Activated CD8-positive, alpha-beta memory T cell treated with anti-CD3 and anti-CD28 coated beads for 36 hours (primary cell): Measurements from ENCODE around the gene B4GALNT3. TPM values are rescaled to one million over a fixed set of nuclear protein-coding genes. Genes with fewer than 3 reads are reported as not detected.

Experiments
- CTCF ChIA-PET: fragments of 350-600 bp; sonication (Branson Sonifier 250); formaldehyde crosslinking; loops from one replicate; lab custom pipeline; 2021; ENCODE audit warnings: antibody characterized with exemption; lab: Charles Lee
- POLR2A ChIA-PET: fragments of 350-600 bp; sonication (Branson Sonifier 250); formaldehyde crosslinking; loops from one replicate; lab custom pipeline; 2021; ENCODE audit warnings: antibody characterized with exemption; lab: Charles Lee
- total RNA-seq, 2 experiments: library from RNA; stranded (reverse); gene quantifications; one replicate each; pipeline ENCODE4 v1.2.3, GENCODE V29; 2021

Gene B4GALNT3
- total RNA-seq, 2 experiments from 2014 or later = 2.2 to 2.7 TPM

- CTCF ChIA-PET = interaction anchor here (8.7 kb wide), 1 partner anchor 93 kb away, joined by 76 read pairs; no protein-coding TSS in a partner anchor
Observed at GRCh38 chr12:545835-546234, 86.1 kb downstream of the B4GALNT3 start.

GRCh38 chr12:546265-546919 lies 86.7 kb downstream of the B4GALNT3 start:
- CTCF ChIA-PET = interaction anchor here (0.7 to 3.5 kb wide), 18 partner anchors 9 to 135 kb away, joined by 3 to 74 read pairs (median 6); partner anchors contain the start of gene B4GALNT3
- POLR2A ChIA-PET = no interaction called here

More at GRCh38 chr12:545835-546234, 86.1 kb downstream of the B4GALNT3 start:
- POLR2A ChIA-PET = no interaction called here

GRCh38 chr12:546920-547845 lies 87.4 kb downstream of the B4GALNT3 start:
- ChIA-PET CTCF (interaction anchor here (0.6 to 3.5 kb wide), 25 partner anchors 10 to 402 kb away, joined by 3 to 74 read pairs (median 5); partner anchors contain the start of genes B4GALNT3 and RAD52), POLR2A (no interaction called here)

- CTCF ChIA-PET = interaction anchor here (0.8 to 3.5 kb wide), 18 partner anchors 11 to 401 kb away, joined by 3 to 74 read pairs (median 6); partner anchors contain the start of genes B4GALNT3 and RAD52
- POLR2A ChIA-PET = no interaction called here
Observed at GRCh38 chr12:547883-548470, 88.2 kb downstream of the B4GALNT3 start.

- CTCF ChIA-PET = interaction anchor here (3.5 kb wide), 1 partner anchor 94 kb away, joined by 74 read pairs; no protein-coding TSS in a partner anchor
- POLR2A ChIA-PET = no interaction called here
Observed at GRCh38 chr12:549476-550082, 89.8 kb downstream of the B4GALNT3 start.

GRCh38 chr12:550473-551260 lies 90.9 kb downstream of the B4GALNT3 start:
- POLR2A ChIA-PET = no interaction called here

GRCh38 chr12:552466-552865 lies 92.7 kb downstream of the B4GALNT3 start:
- POLR2A ChIA-PET = no interaction called here
- CTCF ChIA-PET = interaction anchor here (2.8 kb wide), 1 partner anchor 100 kb away, joined by 19 read pairs; no protein-coding TSS in a partner anchor

More at GRCh38 chr12:550473-551260, 90.9 kb downstream of the B4GALNT3 start:
- CTCF ChIA-PET = interaction anchor here (1.0 to 2.8 kb wide), 4 partner anchors 19 to 140 kb away, joined by 3 to 19 read pairs (median 6); no protein-coding TSS in a partner anchor

GRCh38 chr12:553216-554000 lies 93.7 kb downstream of the B4GALNT3 start:
- POLR2A ChIA-PET = no interaction called here
- CTCF ChIA-PET = interaction anchor here (0.6 to 1.8 kb wide), 3 partner anchors 11 to 118 kb away, joined by 3 to 6 read pairs (median 3); no protein-coding TSS in a partner anchor

- ChIA-PET POLR2A (no interaction called here), CTCF (interaction anchor here (0.6 to 1.8 kb wide), 4 partner anchors 11 to 121 kb away, joined by 3 to 6 read pairs (median 3); no protein-coding TSS in a partner anchor)
Observed at GRCh38 chr12:554001-554285, 94.2 kb downstream of the B4GALNT3 start.

GRCh38 chr12:556498-556897 lies 96.8 kb downstream of the B4GALNT3 start:
- ChIA-PET CTCF (interaction anchor here (1.0 to 2.1 kb wide), 3 partner anchors 13 to 104 kb away, joined by 3 to 7 read pairs (median 6); no protein-coding TSS in a partner anchor), POLR2A (no interaction called here)

- ChIA-PET POLR2A (no interaction called here), CTCF (no interaction called here)
Observed at GRCh38 chr12:558580-558979, 98.8 kb downstream of the B4GALNT3 start.

- ChIA-PET POLR2A (no interaction called here), CTCF (no interaction called here)
Observed at GRCh38 chr12:559208-559905, 99.6 kb downstream of the B4GALNT3 start.

GRCh38 chr12:559906-560455 lies 100.2 kb downstream of the B4GALNT3 start:
- ChIA-PET POLR2A (no interaction called here), CTCF (no interaction called here)

GRCh38 chr12:560691-561390 lies 101.1 kb downstream of the B4GALNT3 start:
- ChIA-PET POLR2A (no interaction called here), CTCF (interaction anchor here (0.6 kb wide), 1 partner anchor 555 kb away, joined by 3 read pairs; no protein-coding TSS in a partner anchor)

GRCh38 chr12:561391-561705 lies 101.6 kb downstream of the B4GALNT3 start:
- CTCF ChIA-PET = interaction anchor here (1.4 to 1.8 kb wide), 2 partner anchors 13 to 109 kb away, joined by 6 to 7 read pairs; no protein-coding TSS in a partner anchor
- POLR2A ChIA-PET = no interaction called here
